ENCODE results near the gene TTF1. TPM values are rescaled to one million over a fixed set of nuclear protein-coding genes. Genes with fewer than 3 reads are reported as not detected.

The TTF1 gene
- polyA plus RNA-seq, 1 of the 3 experiments (the other 2 are of a cell fraction), result 11.9 TPM

DNA sequence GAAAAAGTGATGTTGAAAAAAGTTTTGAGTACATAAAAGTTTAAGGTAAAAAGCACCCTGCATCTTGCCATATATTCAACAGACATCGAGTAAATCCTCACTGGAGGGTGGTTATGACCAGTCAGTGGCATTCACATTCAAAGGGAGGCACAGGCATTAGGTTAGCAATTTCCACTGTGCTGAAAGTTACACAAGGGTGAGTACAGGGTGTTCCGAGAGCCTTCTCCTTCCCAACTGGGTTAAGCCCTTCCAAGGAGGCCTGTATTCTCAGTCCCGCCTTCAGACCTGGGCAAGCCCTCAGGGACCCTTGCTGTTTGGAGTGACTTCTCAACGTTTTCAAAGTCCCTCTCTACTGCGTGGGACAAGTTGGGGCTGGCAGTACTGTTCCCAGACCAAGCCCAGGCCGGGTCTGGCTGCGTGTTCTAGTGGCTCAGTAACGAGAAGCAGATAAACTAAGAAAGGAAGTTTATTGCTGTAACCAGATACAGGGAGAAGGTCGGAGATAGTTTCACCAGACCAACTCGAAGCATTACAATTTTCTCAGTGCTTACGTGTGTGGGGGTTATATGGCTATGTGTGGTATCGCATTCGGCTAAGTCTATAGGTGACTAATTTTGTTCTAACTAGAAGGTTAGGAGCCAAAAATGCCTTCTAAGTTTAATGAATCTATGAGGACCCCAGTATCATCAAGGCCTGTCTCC lies 38.9 kb downstream of the TTF1 start (continued):
- TF ChIP-seq, protein P1, sequence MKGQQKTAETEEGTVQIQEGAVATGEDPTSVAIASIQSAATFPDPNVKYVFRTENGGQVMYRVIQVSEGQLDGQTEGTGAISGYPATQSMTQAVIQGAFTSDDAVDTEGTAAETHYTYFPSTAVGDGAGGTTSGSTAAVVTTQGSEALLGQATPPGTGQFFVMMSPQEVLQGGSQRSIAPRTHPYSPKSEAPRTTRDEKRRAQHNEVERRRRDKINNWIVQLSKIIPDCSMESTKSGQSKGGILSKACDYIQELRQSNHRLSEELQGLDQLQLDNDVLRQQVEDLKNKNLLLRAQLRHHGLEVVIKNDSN (IDR thresholded peaks at IDR 0.05; ENCODE audit: borderline replicate concordance, low read depth), result no peak
- TF ChIP-seq, protein P2, sequence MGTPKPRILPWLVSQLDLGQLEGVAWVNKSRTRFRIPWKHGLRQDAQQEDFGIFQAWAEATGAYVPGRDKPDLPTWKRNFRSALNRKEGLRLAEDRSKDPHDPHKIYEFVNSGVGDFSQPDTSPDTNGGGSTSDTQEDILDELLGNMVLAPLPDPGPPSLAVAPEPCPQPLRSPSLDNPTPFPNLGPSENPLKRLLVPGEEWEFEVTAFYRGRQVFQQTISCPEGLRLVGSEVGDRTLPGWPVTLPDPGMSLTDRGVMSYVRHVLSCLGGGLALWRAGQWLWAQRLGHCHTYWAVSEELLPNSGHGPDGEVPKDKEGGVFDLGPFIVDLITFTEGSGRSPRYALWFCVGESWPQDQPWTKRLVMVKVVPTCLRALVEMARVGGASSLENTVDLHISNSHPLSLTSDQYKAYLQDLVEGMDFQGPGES (IDR thresholded peaks at IDR 0.05; ENCODE audit: low read depth, low read length), result no peak
- TF ChIP-seq, protein P3, sequence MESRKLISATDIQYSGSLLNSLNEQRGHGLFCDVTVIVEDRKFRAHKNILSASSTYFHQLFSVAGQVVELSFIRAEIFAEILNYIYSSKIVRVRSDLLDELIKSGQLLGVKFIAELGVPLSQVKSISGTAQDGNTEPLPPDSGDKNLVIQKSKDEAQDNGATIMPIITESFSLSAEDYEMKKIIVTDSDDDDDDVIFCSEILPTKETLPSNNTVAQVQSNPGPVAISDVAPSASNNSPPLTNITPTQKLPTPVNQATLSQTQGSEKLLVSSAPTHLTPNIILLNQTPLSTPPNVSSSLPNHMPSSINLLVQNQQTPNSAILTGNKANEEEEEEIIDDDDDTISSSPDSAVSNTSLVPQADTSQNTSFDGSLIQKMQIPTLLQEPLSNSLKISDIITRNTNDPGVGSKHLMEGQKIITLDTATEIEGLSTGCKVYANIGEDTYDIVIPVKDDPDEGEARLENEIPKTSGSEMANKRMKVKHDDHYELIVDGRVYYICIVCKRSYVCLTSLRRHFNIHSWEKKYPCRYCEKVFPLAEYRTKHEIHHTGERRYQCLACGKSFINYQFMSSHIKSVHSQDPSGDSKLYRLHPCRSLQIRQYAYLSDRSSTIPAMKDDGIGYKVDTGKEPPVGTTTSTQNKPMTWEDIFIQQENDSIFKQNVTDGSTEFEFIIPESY (IDR thresholded peaks at IDR 0.05; ENCODE audit: borderline replicate concordance, low read depth), result no peak
- no peak for TF ChIP-seq TCF12 (IDR thresholded peaks at IDR 0.05)

DNA sequence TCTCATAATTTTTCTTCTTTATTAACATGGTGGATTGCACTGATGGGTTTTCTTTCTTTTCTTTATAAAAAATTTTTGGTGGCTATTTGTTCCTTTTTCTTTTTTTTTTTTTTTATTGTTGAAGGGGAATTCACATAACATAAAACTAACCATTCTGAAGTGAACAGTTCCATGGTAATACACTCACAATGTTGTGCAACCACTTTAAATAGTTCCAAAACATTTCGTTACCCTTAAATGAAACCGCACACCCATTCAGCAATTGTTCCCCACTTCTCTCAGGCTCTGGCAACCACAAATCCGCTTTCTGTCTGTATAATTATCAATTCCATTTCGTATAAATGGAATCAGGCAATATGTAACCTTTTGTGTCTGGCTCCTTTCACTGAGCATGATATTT lies 40.2 kb downstream of the TTF1 start:
- H3K9ac ChIP-seq, result no peak overlapping the region
- no peaks in the 10 kb centered on the region for H3K9me2 ChIP-seq
- no peak overlapping the region for H3K27ac ChIP-seq (ENCODE audit: low read depth in 2 of 2, low read length in 1 of 2)
- 91% methylated on average over 4 of the region's 4 CpGs for WGBS (ENCODE audit: low lambda C conversion rate)
- no peaks in the 10 kb centered on the region for H4K20me1 ChIP-seq (ENCODE audit: insufficient read depth)
- H3K79me2 ChIP-seq (ENCODE audit: insufficient read depth), result no peaks in the 10 kb centered on the region
- H3K4me2 ChIP-seq, result no peak overlapping the region
- DNase-seq, result no peak
- H2AFZ ChIP-seq (ENCODE audit: low read depth), result no peak overlapping the region
- TF ChIP-seq, protein P2 (IDR thresholded peaks at IDR 0.05; ENCODE audit: low read depth, low read length), result no peak
- TF ChIP-seq, protein P4, sequence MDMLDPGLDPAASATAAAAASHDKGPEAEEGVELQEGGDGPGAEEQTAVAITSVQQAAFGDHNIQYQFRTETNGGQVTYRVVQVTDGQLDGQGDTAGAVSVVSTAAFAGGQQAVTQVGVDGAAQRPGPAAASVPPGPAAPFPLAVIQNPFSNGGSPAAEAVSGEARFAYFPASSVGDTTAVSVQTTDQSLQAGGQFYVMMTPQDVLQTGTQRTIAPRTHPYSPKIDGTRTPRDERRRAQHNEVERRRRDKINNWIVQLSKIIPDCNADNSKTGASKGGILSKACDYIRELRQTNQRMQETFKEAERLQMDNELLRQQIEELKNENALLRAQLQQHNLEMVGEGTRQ (IDR thresholded peaks at IDR 0.05; ENCODE audit: borderline replicate concordance, low read depth, low read length), result no peak
- TF ChIP-seq JUND (IDR thresholded peaks at IDR 0.05) (no peak), FOSL2 (IDR thresholded peaks at IDR 0.05; ENCODE audit: borderline replicate concordance, low read depth) (no peak), NFIC (IDR thresholded peaks at IDR 0.05; ENCODE audit: borderline replicate concordance) (no peak), FOXM1 (IDR thresholded peaks at IDR 0.05; ENCODE audit: low read depth) (no peak), MEF2A (IDR thresholded peaks at IDR 0.05; ENCODE audit: borderline replicate concordance, low read depth) (no peak)
- TF ChIP-seq, protein P5, sequence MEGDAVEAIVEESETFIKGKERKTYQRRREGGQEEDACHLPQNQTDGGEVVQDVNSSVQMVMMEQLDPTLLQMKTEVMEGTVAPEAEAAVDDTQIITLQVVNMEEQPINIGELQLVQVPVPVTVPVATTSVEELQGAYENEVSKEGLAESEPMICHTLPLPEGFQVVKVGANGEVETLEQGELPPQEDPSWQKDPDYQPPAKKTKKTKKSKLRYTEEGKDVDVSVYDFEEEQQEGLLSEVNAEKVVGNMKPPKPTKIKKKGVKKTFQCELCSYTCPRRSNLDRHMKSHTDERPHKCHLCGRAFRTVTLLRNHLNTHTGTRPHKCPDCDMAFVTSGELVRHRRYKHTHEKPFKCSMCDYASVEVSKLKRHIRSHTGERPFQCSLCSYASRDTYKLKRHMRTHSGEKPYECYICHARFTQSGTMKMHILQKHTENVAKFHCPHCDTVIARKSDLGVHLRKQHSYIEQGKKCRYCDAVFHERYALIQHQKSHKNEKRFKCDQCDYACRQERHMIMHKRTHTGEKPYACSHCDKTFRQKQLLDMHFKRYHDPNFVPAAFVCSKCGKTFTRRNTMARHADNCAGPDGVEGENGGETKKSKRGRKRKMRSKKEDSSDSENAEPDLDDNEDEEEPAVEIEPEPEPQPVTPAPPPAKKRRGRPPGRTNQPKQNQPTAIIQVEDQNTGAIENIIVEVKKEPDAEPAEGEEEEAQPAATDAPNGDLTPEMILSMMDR (IDR thresholded peaks at IDR 0.05), result no peak
- ChIA-PET POLR2A (no interaction called here), CTCF (no interaction called here)
- H3K9me3 ChIP-seq, result no peaks in the 10 kb centered on the region
- peaks cover 8% of the 10 kb centered on the region for H3F3A ChIP-seq (replicated peaks; ENCODE audit: insufficient read depth)
- H3K4me1 ChIP-seq (ENCODE audit: control insufficient read depth in 1 of 2, insufficient read depth in 2 of 2, low read depth in 1 of 2, low read length in 1 of 2), result no peaks in the 10 kb centered on the region; a peak in 1 of 4 replicates
- H3K36me3 ChIP-seq (replicated peaks in 1 of 2; ENCODE audit: control insufficient read depth in 1 of 2, insufficient read depth in 2 of 2, low read length in 1 of 2), result no peaks in the 10 kb centered on the region
- H3K4me3 ChIP-seq (ENCODE audit: low read depth in 2 of 2, low read length in 1 of 2), result no peak overlapping the region
- H3K27me3 ChIP-seq (ENCODE audit: insufficient read depth), result no peaks in the 10 kb centered on the region

Measured in SK-N-SH (cell line).